Mesangial cell (primary cell): ENCODE measurements around the gene SGK1. TPM values are rescaled to one million over a fixed set of nuclear protein-coding genes. Genes with fewer than 3 reads are reported as not detected.

Experiments
- total RNA-seq: library from RNA; depleted of rRNA; stranded (reverse); fragments of >200 nt; gene quantifications from 2 replicates; pipeline ENCODE4 v1.2.3, GENCODE V29; 2015

SGK1 gene
- total RNA-seq: 189 and 307 TPM in 2 replicates

DNA sequence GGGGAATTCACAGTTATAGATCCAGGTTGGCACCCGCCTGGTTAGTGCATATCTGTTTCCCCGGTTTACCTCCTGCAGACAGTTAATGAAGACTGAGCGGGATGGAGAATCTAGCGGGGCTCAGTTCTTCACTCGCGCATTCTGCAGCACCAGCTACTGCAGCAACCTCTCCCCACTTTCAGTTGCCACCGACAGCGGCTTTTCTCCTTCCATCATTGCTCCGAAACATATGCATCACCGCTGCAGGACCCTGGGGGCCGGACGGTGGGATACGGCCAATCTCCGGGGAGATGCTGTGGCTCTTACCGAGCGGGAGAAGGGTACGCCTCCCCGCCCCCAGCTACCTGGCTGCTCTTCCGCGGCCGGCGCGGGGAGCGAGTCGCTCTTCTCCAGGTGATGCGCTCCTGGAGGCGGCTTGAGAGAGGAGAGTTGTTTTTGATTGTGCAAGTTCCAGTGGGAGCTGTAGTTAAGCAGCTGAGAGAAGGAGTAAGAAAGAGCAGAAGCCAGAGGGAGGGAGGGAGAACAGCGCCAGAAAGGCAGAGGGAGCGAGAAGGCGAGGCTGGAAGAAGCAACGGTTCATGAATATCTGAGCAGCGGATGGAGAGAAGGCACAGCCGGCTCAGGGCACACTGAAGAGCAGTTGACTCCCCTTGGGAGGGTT is at the start of gene SGK1:
Gene SGK1, minus strand, starts transcription at position 642 of the 661 bp plus-strand sequence. CDS start 652 bp downstream, outside the sequence.

